NCI-H2196 treated with DMSO at 0.1 percent for 48 hours (cell line): ENCODE measurements around the gene NKAP.
"Not testable (repeated sequence)": the region's sequence is repeated elsewhere in the genome, so short reads cannot be mapped to it uniquely, and the experiment has no call there.

ENCODE experiments used
- DNase-seq: peaks from one replicate; lab custom pipeline; 2025; ENCODE audit not compliant: unreplicated experiment; lab: John Stamatoyannopoulos, UW

Gene NKAP

GRCh38 chrX:119943185-119943988 is at the start of gene NKAP:
Gene NKAP (minus strand): TSS chrX:119943751. CDS start chrX:119943605, 146 bp downstream.
- peak; percentile 25 for DNase-seq

- DNase-seq: no peak
These were observed 47.6 kb upstream of the NKAP start for GRCh38 chrX:119991005-119991787.

DNA sequence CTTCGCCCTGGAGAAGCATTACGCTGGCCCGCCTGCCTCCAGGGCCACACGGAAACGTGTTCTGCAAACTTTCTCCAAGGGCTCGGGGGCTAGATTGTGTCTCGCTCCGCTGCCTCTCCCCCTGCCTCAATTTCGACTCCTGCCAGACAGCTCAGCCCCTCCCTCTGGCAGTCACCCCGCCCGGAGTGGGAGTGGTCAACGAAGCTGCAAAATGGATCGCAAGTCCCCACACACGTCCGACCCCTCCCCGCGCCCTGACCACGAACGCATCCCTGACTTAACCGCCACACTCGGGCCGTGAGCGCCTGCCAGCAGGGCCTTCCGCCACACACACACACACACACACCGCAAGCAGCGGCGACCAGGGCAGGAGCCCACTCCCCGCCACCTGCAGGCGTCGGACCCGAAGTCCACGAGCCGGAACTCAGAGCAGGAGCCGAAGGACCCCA is 47.0 kb upstream of the NKAP start:
- DNase-seq: no peak

DNA sequence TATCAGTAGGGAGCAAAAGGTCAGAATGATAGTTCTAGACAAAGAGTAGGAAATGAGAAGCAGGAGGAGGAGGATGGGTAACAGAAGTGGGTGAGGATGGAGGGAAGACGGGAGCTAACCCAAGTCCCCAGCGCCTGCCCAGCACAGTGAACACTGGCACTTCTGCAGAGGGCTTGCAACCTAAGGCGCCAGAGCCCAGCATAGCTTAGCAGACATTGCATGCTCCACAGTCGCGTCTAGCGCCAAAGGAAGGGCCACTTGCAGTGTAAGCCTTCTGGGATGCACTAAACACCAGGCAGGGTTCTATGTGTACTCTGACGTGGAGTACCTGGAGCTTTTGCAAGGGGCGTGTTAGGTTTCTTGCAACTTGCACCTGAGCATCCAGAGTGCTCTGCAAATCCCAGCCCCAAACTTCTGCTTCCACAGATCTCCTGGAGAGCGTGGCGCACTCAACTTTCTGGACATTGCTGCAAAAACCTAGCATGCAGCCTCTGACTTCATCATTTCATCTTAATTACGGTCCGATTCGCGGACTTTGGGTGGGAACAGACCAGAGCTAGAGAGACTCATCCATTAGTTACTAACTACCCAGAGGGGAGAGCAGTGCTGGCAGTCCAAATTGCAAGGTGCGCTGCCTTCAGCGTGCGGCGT is 46.5 kb upstream of the NKAP start:
- no peak for DNase-seq

GRCh38 chrX:119986203-119986602 is 42.7 kb upstream of the NKAP start:
- no peak for DNase-seq

DNA sequence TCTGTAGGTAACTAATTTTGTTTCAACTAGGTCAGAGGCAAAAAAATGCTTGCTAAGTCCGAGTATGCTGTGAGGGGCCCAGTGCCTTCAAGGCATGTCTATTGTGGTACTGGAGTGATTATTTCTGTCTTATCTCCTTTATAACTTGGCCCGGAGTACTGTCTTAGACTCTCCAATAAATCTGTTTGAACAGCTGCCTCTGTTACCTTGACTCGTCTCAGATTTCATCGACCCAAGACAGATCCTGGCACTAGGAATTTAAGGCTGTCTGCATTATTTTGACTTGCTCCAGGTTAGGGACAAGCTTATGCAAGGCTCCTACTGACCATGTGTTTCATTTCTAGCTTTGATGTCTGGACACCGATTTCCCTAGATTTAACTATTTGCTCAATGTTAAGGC is 41.1 kb upstream of the NKAP start:
- no peak for DNase-seq

DNA sequence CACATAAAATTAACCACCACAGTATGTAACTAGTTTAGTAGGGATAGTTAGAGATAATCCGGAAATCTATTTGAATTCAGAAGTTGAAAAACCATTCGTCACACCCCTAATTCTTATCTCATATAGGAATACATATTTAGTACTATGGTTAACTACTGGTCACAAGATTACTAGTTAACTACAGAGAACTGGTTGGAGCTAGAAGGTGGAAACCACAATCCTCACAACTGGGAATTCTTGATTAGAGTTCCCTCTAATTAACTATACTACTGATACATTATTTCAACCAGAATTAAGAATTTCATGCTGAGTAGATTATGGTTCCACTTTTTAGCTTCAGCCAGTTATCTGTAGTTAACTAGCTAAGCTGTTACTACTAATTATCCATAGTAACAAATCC is 39.9 kb upstream of the NKAP start:
- DNase-seq: no peak

GRCh38 chrX:119982145-119982544 is 38.6 kb upstream of the NKAP start:
- DNase-seq: no peak

- DNase-seq: peak; percentile 1
These were observed 37.9 kb upstream of the NKAP start for GRCh38 chrX:119981286-119982070.

- not testable (repeated sequence) for DNase-seq
These were observed 33.6 kb upstream of the NKAP start for GRCh38 chrX:119977172-119977571.

DNA sequence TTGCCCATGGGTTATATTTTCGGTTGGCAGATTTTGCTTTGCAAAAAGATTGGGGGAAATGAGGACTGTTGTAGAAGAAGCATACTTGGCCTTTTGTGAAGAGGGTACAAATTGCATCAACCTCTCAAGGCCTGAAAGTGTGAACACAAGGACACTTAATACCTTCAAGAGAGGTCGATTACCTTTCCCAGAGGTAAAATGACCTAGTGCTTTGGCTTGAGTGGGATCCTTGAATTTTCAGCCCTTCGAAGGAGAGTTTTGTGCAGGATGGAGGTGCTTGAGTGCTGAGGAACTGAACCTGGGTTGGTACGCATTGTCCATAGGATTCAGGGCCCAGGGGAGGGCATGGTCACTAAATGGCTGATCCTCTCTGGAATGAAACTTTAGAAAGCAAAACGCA is 27.6 kb upstream of the NKAP start:
- no peak for DNase-seq

GRCh38 chrX:119970574-119970973 is 27.0 kb upstream of the NKAP start:
- DNase-seq: no peak

- DNase-seq: not testable (repeated sequence)
These were observed 23.3 kb upstream of the NKAP start for GRCh38 chrX:119966837-119967236.

DNA sequence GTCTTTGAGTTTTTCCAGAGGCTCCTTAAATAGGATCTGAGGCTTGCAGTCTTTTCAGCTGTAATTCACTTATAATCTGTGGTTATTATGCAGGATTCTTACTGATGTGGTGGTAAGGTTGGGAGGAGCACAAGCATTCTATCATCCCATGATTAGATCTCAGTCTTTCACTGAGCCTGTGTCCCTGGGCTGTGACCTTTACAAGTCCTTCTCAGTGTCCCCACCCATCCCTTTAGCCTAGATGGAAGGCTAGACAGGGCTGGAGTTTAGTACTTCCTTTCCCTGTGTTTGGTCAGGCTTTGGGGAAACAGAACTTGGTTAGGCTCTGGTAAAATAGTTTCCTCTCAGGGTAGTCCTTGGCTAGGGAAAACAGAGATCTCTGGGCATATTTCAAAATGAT is 17.1 kb upstream of the NKAP start:
- DNase-seq: no peak

- not testable (repeated sequence) for DNase-seq
These were observed 12.4 kb upstream of the NKAP start for GRCh38 chrX:119955807-119956570.

DNA sequence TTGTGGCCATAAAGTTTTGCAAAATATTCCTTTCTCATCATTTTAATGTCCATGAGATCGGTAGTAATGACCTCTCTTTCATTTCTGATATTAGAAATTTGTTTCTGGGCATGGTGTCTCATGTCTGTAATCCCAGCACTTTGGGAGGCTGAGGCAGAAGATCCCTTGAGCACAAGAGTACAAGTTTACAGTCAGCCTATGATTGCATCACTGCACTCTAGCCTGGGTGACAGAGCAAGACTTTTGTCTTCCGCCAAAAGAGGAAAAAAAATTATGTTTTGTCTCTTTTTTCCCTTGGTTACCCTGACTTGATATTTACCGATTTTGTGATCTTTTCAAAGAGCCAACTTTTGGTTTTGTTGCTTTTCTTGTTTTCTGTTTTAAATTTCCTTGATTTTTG is 10.8 kb upstream of the NKAP start:
- no peak for DNase-seq

DNA sequence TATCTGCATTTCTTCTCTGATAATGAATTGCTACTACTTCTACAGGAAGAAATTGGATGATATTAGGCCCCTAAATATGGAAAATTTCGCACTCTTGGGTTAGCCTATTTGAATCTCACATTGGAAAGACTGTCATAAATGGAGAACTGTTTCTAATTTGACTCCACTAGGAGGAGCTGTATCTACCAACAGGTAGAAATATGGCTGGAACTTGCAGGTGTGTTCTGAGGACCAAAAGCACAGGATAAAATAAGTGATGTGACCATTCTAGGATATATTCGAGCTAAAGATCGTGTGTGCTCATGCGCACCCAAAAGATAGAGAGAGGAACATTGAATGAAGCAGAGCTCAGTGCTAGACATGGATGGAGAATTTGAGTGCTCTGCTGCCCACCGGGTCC is 4.8 kb upstream of the NKAP start:
- no peak for DNase-seq

DNA sequence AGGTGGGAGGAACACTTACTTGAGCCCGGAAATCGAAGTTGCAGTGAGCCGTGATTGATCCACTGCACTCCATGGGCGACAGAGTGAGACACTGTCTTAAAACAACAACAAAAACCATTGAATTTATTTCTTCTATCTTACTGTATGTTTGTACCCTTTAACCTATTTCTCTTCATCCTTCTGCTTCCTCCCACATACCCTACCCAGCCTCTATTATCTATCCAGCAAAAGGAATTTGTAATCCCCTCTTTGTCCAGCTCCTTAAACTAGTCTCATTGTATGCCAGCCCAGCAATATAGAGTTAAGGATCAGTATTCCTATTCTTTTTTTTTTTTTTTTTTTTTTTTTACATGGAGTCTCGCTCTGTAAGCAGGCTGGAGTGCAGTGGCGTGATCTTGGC is 1.9 kb upstream of the NKAP start:
- no peak for DNase-seq

DNA sequence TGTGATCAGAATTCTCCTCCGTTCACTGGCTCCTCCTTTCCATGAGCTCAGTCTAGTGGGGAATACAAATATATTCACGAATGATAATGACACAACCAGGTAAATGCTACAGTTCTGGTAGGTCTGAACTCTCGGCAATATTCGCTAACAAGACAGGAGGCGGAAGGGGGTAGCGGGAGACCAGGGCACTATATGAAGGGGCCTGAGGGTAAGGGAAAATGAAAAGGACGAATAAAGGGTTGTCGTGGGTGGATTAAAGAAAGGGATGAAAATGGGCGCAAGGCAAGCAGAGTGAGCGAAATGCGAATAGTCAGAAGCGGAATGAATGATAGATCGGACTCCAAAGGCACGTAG is 743 bp downstream of the NKAP start:
- DNase-seq: no peak

GRCh38 chrX:119942173-119942819 is 1.3 kb downstream of the NKAP start:
- DNase-seq: no peak
